Kidney epithelial cell (primary cell): Measurements from ENCODE around the gene NCKAP5. TPM values are rescaled to one million over a fixed set of nuclear protein-coding genes. Genes with fewer than 3 reads are reported as not detected.

ENCODE experiments used
- DNase-seq: peaks from one replicate; pipeline ENCODE4 v3.0.0-alpha.2; 2010; ENCODE audit warnings: low read depth
- H3K27me3 ChIP-seq: 2 replicates; pipeline ENCODE4 v1.6.0; 2011; ENCODE audit warnings: low read length; ENCODE audit not compliant: control insufficient read depth, insufficient read depth
- H3K36me3 ChIP-seq: 2 replicates; pipeline ENCODE4 v1.5.1; 2011; ENCODE audit warnings: low read length; ENCODE audit not compliant: control insufficient read depth, insufficient read depth
- H3K4me3 ChIP-seq: 2 replicates; pipeline ENCODE4 v1.5.1; 2011; ENCODE audit warnings: low read depth, mild to moderate bottlenecking, control low read depth, low read length
- CTCF ChIP-seq: IDR thresholded peaks from 2 replicates; pipeline ENCODE4 v1.5.1; 2011; ENCODE audit warnings: mild to moderate bottlenecking, moderate library complexity, low read length, control low read depth, inconsistent platforms; ENCODE audit not compliant: insufficient read depth, poor library complexity, severe bottlenecking
- total RNA-seq: library from RNA; depleted of rRNA; stranded (reverse); fragments of >200 nt; gene quantifications from 2 replicates; pipeline ENCODE4 v1.2.3, GENCODE V29; 2015

NCKAP5 gene
- total RNA-seq, 1 donor from 2014 or later = 0.33 TPM

GRCh38 chr2:132896073-132896472 lies 672.2 kb downstream of the NCKAP5 start:
- Histone ChIP-seq H3K36me3 (no peaks in the 10 kb centered on the region), H3K27me3 (no peaks in the 10 kb centered on the region), H3K4me3 (no peak overlapping the region)
- no peak for DNase-seq
- TF ChIP-seq CTCF = no peak

GRCh38 chr2:132891498-132891897 lies 676.8 kb downstream of the NCKAP5 start:
- H3K36me3 ChIP-seq = no peaks in the 10 kb centered on the region
- no peak for TF ChIP-seq CTCF
- H3K4me3 ChIP-seq = no peak overlapping the region
- DNase-seq = no peak
- H3K27me3 ChIP-seq = no peaks in the 10 kb centered on the region

- no peak overlapping the region for H3K4me3 ChIP-seq
- H3K27me3 ChIP-seq = no peaks in the 10 kb centered on the region
- no peak for DNase-seq
- H3K36me3 ChIP-seq = no peaks in the 10 kb centered on the region
- no peak for TF ChIP-seq CTCF
Measured at GRCh38 chr2:132886574-132886973, 681.7 kb downstream of the NCKAP5 start.

- H3K4me3 ChIP-seq = no peak overlapping the region
- H3K27me3 ChIP-seq = no peaks in the 10 kb centered on the region
- DNase-seq = no peak
- H3K36me3 ChIP-seq = no peaks in the 10 kb centered on the region
- no peak for TF ChIP-seq CTCF
Measured at GRCh38 chr2:132884705-132885104, 683.6 kb downstream of the NCKAP5 start.

GRCh38 chr2:132884292-132884691 lies 684.0 kb downstream of the NCKAP5 start:
- no peaks in the 10 kb centered on the region for H3K27me3 ChIP-seq
- H3K4me3 ChIP-seq = no peak overlapping the region
- no peaks in the 10 kb centered on the region for H3K36me3 ChIP-seq
- DNase-seq = no peak
- no peak for TF ChIP-seq CTCF

GRCh38 chr2:132883430-132883829 lies 684.8 kb downstream of the NCKAP5 start:
- Histone ChIP-seq H3K27me3 (no peaks in the 10 kb centered on the region), H3K4me3 (no peak overlapping the region), H3K36me3 (no peaks in the 10 kb centered on the region)
- no peak for TF ChIP-seq CTCF
- no peak for DNase-seq
